Osteoblast (primary cell): ENCODE measurements around the gene PIGR. TPM values are rescaled to one million over a fixed set of nuclear protein-coding genes. Genes with fewer than 3 reads are reported as not detected.

ENCODE experiments used
- DNase-seq: peaks from one replicate; pipeline ENCODE4 v3.0.0; 2011; ENCODE audit warnings: low spot score, mixed read lengths; ENCODE audit not compliant: insufficient read length; ENCODE audit errors: missing footprints
- H2AFZ ChIP-seq: 2 replicates; pipeline ENCODE4 v1.6.0; 2011; ENCODE audit warnings: mild to moderate bottlenecking, low read length
- H3K27ac ChIP-seq: 2 replicates; pipeline ENCODE4 v1.5.1; 2011; ENCODE audit warnings: mild to moderate bottlenecking, low read depth, low read length, moderate library complexity
- H3K27me3 ChIP-seq: 2 replicates; pipeline ENCODE4 v1.6.0; 2012; ENCODE audit warnings: mild to moderate bottlenecking, control low read depth, inconsistent platforms, low read length, moderate library complexity; ENCODE audit not compliant: insufficient read depth
- H3K36me3 ChIP-seq: 2 replicates; pipeline ENCODE4 v1.5.1; 2011; ENCODE audit warnings: mild to moderate bottlenecking, low read length, control low read depth, moderate library complexity; ENCODE audit not compliant: insufficient read depth
- H3K4me1 ChIP-seq: 2 replicates; pipeline ENCODE4 v1.5.1; 2011; ENCODE audit warnings: mild to moderate bottlenecking, low read length, control low read depth, moderate library complexity; ENCODE audit not compliant: insufficient read depth
- H3K4me2 ChIP-seq: 2 replicates; pipeline ENCODE4 v1.6.0; 2011; ENCODE audit warnings: mild to moderate bottlenecking, low read length; ENCODE audit not compliant: insufficient read depth
- H3K4me3 ChIP-seq: fragments of 200-600 bp; sonication (generic); 3 replicates; pipeline ENCODE4 v1.5.1; 2012; ENCODE audit warnings: mild to moderate bottlenecking, low read length, inconsistent platforms; ENCODE audit not compliant: insufficient read depth
- H3K79me2 ChIP-seq: 2 replicates; pipeline ENCODE4 v1.6.0; 2012; ENCODE audit warnings: mild to moderate bottlenecking, low read length, control low read depth, inconsistent platforms; ENCODE audit not compliant: insufficient read depth
- H3K9me3 ChIP-seq: 2 replicates; pipeline ENCODE4 v1.5.1; 2011; ENCODE audit warnings: low read depth, low read length, control low read depth
- H4K20me1 ChIP-seq: 2 replicates; pipeline ENCODE4 v1.6.0; 2012; ENCODE audit warnings: mild to moderate bottlenecking, low read length, control low read depth; ENCODE audit not compliant: insufficient read depth
- total RNA-seq: library from RNA; depleted of rRNA; stranded (reverse); fragments of >200 nt; gene quantifications from 2 replicates; pipeline ENCODE4 v1.2.3, GENCODE V29; 2012
- TF ChIP-seq, protein P1 (sequence below): IDR thresholded peaks from 2 replicates; pipeline ENCODE4 v1.5.1; 2011; ENCODE audit warnings: mild to moderate bottlenecking, low read depth, low read length, moderate library complexity; ENCODE audit errors: extremely low read depth

PIGR gene
- total RNA-seq, 1 donor = not detected

DNA sequence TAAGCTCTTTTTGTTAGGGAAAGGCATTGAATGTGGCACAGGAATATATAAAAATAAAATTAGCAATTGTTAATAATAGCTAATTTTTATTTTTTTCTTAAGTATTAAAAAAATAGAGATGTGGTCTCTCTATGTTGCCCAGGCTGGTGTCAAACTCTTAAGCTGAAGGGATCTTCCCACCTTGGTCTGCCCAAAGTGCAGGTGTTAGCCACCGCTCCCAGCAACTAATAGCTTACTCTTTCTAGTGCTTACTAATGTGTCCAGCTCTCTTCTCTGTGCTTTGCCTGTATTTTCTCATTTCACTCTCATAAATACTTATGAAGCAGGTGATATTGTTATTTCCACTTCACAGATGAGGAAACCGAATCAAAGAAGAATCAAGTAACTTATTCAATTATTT, 62.4 kb downstream of the PIGR start:
- Histone ChIP-seq H3K9me3 (no peaks in the 10 kb centered on the region), H3K4me3 (no peak overlapping the region), H3K27ac (no peak overlapping the region), H2AFZ (no peak overlapping the region), H3K79me2 (no peaks in the 10 kb centered on the region), H3K36me3 (no peaks in the 10 kb centered on the region), H3K4me2 (no peak overlapping the region), H4K20me1 (no peaks in the 10 kb centered on the region), H3K27me3 (no peaks in the 10 kb centered on the region), H3K4me1 (no peaks in the 10 kb centered on the region)
- no peak for DNase-seq
- TF ChIP-seq, protein P1, sequence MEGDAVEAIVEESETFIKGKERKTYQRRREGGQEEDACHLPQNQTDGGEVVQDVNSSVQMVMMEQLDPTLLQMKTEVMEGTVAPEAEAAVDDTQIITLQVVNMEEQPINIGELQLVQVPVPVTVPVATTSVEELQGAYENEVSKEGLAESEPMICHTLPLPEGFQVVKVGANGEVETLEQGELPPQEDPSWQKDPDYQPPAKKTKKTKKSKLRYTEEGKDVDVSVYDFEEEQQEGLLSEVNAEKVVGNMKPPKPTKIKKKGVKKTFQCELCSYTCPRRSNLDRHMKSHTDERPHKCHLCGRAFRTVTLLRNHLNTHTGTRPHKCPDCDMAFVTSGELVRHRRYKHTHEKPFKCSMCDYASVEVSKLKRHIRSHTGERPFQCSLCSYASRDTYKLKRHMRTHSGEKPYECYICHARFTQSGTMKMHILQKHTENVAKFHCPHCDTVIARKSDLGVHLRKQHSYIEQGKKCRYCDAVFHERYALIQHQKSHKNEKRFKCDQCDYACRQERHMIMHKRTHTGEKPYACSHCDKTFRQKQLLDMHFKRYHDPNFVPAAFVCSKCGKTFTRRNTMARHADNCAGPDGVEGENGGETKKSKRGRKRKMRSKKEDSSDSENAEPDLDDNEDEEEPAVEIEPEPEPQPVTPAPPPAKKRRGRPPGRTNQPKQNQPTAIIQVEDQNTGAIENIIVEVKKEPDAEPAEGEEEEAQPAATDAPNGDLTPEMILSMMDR = no peak

GRCh38 chr1:206883160-206883559, 63.1 kb downstream of the PIGR start:
- Histone ChIP-seq H3K4me2 (no peak overlapping the region), H2AFZ (no peak overlapping the region), H3K9me3 (peaks cover 4% of the 10 kb centered on the region), H3K27ac (no peak overlapping the region), H3K4me1 (no peaks in the 10 kb centered on the region), H3K4me3 (no peak overlapping the region), H3K36me3 (no peaks in the 10 kb centered on the region), H3K27me3 (no peaks in the 10 kb centered on the region), H4K20me1 (no peaks in the 10 kb centered on the region), H3K79me2 (no peaks in the 10 kb centered on the region)
- DNase-seq = no peak
- TF ChIP-seq, protein P1 = no peak

GRCh38 chr1:206882555-206882954, 63.7 kb downstream of the PIGR start:
- H3K4me3 ChIP-seq = no peak overlapping the region
- H3K9me3 ChIP-seq = peaks cover 5% of the 10 kb centered on the region
- no peak overlapping the region for H3K4me2 ChIP-seq
- no peak overlapping the region for H2AFZ ChIP-seq
- H4K20me1 ChIP-seq = no peaks in the 10 kb centered on the region
- no peaks in the 10 kb centered on the region for H3K79me2 ChIP-seq
- H3K27ac ChIP-seq = no peak overlapping the region
- TF ChIP-seq, protein P1 = peak; percentile 20
- DNase-seq = no peak
- H3K4me1 ChIP-seq = no peaks in the 10 kb centered on the region
- H3K36me3 ChIP-seq = no peaks in the 10 kb centered on the region
- no peaks in the 10 kb centered on the region for H3K27me3 ChIP-seq

DNA sequence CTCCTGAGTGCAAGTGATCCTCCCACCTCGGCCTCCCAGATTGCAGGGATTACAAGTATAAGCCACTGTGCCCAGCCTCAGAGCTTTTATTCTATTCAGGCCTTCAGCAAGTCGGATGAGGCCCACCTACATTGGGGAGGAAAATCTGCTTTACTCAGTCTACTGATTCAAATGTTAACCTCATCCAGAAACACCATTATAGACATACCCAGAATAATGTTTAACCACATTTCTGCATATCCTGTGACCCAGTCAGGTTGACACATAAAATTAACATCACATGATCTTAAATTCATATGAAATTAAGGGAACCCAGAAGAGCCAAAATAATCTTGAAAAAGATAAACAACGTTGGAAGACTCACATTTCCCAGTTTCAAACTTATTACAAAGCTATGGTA, 66.0 kb downstream of the PIGR start:
- no peaks in the 10 kb centered on the region for H4K20me1 ChIP-seq
- H3K4me3 ChIP-seq = no peak overlapping the region
- H2AFZ ChIP-seq = no peak overlapping the region
- H3K27me3 ChIP-seq = no peaks in the 10 kb centered on the region
- H3K4me1 ChIP-seq = no peaks in the 10 kb centered on the region
- H3K4me2 ChIP-seq = no peak overlapping the region
- TF ChIP-seq, protein P1 = no peak
- no peaks in the 10 kb centered on the region for H3K79me2 ChIP-seq
- H3K27ac ChIP-seq = no peak overlapping the region
- peaks cover 5% of the 10 kb centered on the region for H3K9me3 ChIP-seq
- DNase-seq = no peak
- H3K36me3 ChIP-seq = no peaks in the 10 kb centered on the region

Other genes starting within 250 kb of the PIGR start
- gene IL19, start 175.7 kb downstream of the PIGR start, total RNA-seq = not detected in 2 replicates
- gene IL10, start 174.0 kb downstream of the PIGR start, total RNA-seq = not detected in 2 replicates
- not detected in 2 replicates for gene IL20, start 80.8 kb downstream of the PIGR start, total RNA-seq
- not detected in 2 replicates for gene IL24, start 49.0 kb downstream of the PIGR start, total RNA-seq
- 0.29 TPM in 1 of 2 replicates, not detected in the other for gene FCMR, start 24.5 kb downstream of the PIGR start, total RNA-seq
- gene FCAMR, start 24.0 kb upstream of the PIGR start, total RNA-seq = not detected in 2 replicates
- not detected in 2 replicates for gene C1orf116, start 86.3 kb upstream of the PIGR start, total RNA-seq
- 8.0 and 8.3 TPM in 2 replicates for gene YOD1, start 104.7 kb upstream of the PIGR start, total RNA-seq
- 14.5 and 17.7 TPM in 2 replicates for gene PFKFB2, start 106.8 kb upstream of the PIGR start, total RNA-seq
- not detected in 2 replicates for gene C4BPB, start 142.4 kb upstream of the PIGR start, total RNA-seq
- gene C4BPA, start 157.8 kb upstream of the PIGR start, total RNA-seq = not detected in 2 replicates